ENCODE results near the gene RBMY1E.
"Not testable (repeated sequence)": the region's sequence is repeated elsewhere in the genome, so short reads cannot be mapped to it uniquely, and the experiment has no call there.

RBMY1E gene

GRCh38 chrY:21917932-21918331, at the start of gene RBMY1E:
Gene RBMY1E (minus strand): TSS chrY:21918032. CDS start chrY:21916054, 1,978 bp downstream.
- not testable (repeated sequence) for DNase-seq

- not testable (repeated sequence) for DNase-seq
Measured at GRCh38 chrY:21894426-21894825, 23.4 kb downstream of the RBMY1E start, which contains the start of gene RBMY1D. Gene RBMY1D (minus strand): TSS chrY:21894526. CDS start chrY:21892513, 2,013 bp downstream.

GRCh38 chrY:21869407-21870076, 48.3 kb downstream of the RBMY1E start:
- not testable (repeated sequence) for DNase-seq

Data from CD4-positive, alpha-beta T cell treated with Interleukin-4 for 1 hour (primary cell).